K562 (cell line): ENCODE measurements around the gene USH2A. TPM values are rescaled to one million over a fixed set of nuclear protein-coding genes. Genes with fewer than 3 reads are reported as not detected.

Source experiments
- ELF2 ChIP-seq: fragments of 250-450 bp; sonication (Bioruptor Pico); IDR thresholded peaks from 2 replicates; pipeline ENCODE4 v1.5.0; 2021; ENCODE audit warnings: mild to moderate bottlenecking
- HMGN3 ChIP-seq: IDR thresholded peaks from 2 replicates; pipeline ENCODE4 v1.6.1; 2011; ENCODE audit warnings: borderline replicate concordance, low read depth, mild to moderate bottlenecking, mixed read lengths, low read length; ENCODE audit not compliant: insufficient read length; ENCODE audit errors: extremely low read depth
- NCOA2 ChIP-seq, 2 experiments: fragments of 450-650 bp; IDR thresholded peaks; 2 replicates each; pipeline ENCODE4 v1.6.1; 2018; ENCODE audit warnings: mild to moderate bottlenecking in 2 of 2, moderate library complexity in 1 of 2; ENCODE audit not compliant: partially characterized antibody in 2 of 2
- XRCC4 ChIP-seq: IDR thresholded peaks from one replicate; pipeline ENCODE4 v1.6.1; 2011; ENCODE audit not compliant: insufficient read depth, insufficient read length; ENCODE audit errors: extremely low read depth
- polyA plus RNA-seq, 8 experiments: library from polyadenylated mRNA; depleted of rRNA in 4 of 8; stranded (reverse) in 5 of 8; unstranded in 3 of 8; fragments of >200 nt; fragmentation: Nextera tagmentation in 2 of 8; fragmentation: Illumina TruSeq in 1 of 8; extraction: Ambion mirVana in 2 of 8; extraction: Trizol in 1 of 8; gene quantifications; 2 replicates each; pipeline versions ENCODE4 v1.2.1 to v1.2.3, GENCODE V29; 2011 to 2014; ENCODE audit warnings: inconsistent platforms in 1 of 8, missing spikeins in 1 of 8
- total RNA-seq, 7 experiments: library from RNA; depleted of rRNA in 6 of 7; stranded (reverse); fragments of >200 nt in 6 of 7; fragmentation: Illumina TruSeq in 2 of 7; extraction: Trizol in 2 of 7; gene quantifications; 2 replicates each; pipeline versions ENCODE4 v1.2.1 to v1.2.3, GENCODE V29; 2011 to 2021; ENCODE audit warnings: low replicate concordance in 1 of 7
- TF ChIP-seq, protein P1 (sequence below): fragments of 450-650 bp; formaldehyde crosslinking; IDR thresholded peaks from 2 replicates; pipeline ENCODE4 v1.4.0; 2020; ENCODE audit warnings: mild to moderate bottlenecking, moderate library complexity
- TF ChIP-seq, protein P2 (sequence below), 2 experiments: IDR thresholded peaks in 1 of 2; conservative IDR thresholded peaks in 1 of 2; 2 replicates each; pipeline ENCODE4 v1.6.1; 2016; ENCODE audit warnings: low read depth in 2 of 2, mild to moderate bottlenecking in 1 of 2, missing compliant biosample characterization in 1 of 2, missing genetic modification characterization in 1 of 2, moderate library complexity in 1 of 2
- TF ChIP-seq, protein P3 (sequence below): fragments of 450-650 bp; formaldehyde crosslinking; IDR thresholded peaks from 2 replicates; pipeline ENCODE4 v1.4.0; 2020; ENCODE audit warnings: mild to moderate bottlenecking

Gene USH2A
- total and polyA plus RNA-seq, 9 of the 15 experiments (the other 6 are each of a cell fraction or from before 2014, with no cell fraction given), result under 0.01 TPM; not detected in 7

DNA sequence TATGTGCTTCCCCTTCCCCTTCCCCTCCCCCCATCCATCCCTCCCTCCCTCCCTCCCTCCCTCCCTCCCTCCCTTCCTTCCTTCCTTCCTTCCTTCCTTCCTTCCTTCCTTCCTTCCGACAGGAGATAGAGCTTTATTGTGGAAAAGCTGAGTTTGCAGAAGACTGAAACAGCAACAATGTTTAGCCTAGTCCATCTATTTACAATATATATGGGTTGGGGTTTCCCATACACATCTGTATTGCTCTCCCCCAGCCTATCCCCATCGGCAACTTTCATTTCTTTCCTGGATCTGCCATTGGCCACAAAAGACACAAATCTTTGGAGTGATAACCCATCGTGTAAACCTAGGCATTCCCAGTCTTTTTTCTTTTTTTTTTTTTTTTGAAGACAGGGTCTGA, 222.3 kb downstream of the USH2A start (continued):
- TF ChIP-seq, protein P1, sequence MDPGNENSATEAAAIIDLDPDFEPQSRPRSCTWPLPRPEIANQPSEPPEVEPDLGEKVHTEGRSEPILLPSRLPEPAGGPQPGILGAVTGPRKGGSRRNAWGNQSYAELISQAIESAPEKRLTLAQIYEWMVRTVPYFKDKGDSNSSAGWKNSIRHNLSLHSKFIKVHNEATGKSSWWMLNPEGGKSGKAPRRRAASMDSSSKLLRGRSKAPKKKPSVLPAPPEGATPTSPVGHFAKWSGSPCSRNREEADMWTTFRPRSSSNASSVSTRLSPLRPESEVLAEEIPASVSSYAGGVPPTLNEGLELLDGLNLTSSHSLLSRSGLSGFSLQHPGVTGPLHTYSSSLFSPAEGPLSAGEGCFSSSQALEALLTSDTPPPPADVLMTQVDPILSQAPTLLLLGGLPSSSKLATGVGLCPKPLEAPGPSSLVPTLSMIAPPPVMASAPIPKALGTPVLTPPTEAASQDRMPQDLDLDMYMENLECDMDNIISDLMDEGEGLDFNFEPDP (CRISPR knock-in tag), result no peak
- no peak for TF ChIP-seq XRCC4
- TF ChIP-seq, protein P2, sequence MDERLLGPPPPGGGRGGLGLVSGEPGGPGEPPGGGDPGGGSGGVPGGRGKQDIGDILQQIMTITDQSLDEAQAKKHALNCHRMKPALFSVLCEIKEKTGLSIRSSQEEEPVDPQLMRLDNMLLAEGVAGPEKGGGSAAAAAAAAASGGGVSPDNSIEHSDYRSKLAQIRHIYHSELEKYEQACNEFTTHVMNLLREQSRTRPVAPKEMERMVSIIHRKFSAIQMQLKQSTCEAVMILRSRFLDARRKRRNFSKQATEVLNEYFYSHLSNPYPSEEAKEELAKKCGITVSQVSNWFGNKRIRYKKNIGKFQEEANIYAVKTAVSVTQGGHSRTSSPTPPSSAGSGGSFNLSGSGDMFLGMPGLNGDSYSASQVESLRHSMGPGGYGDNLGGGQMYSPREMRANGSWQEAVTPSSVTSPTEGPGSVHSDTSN (CRISPR knock-in tag; IDR thresholded peaks at IDR 0.05; ENCODE audit: low read depth), result no peak
- TF ChIP-seq, protein P2 (tag; conservative IDR thresholded peaks at IDR 0.05; ENCODE audit: low read depth), result no peak
- TF ChIP-seq ELF2 (CRISPR knock-in tag), result no peak
- TF ChIP-seq, protein P3, sequence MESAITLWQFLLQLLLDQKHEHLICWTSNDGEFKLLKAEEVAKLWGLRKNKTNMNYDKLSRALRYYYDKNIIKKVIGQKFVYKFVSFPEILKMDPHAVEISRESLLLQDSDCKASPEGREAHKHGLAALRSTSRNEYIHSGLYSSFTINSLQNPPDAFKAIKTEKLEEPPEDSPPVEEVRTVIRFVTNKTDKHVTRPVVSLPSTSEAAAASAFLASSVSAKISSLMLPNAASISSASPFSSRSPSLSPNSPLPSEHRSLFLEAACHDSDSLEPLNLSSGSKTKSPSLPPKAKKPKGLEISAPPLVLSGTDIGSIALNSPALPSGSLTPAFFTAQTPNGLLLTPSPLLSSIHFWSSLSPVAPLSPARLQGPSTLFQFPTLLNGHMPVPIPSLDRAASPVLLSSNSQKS (CRISPR knock-in tag), result no peak
- TF ChIP-seq NCOA2 (IDR thresholded peaks at IDR 0.05; ENCODE audit: partially characterized antibody in 2 of 2), result no peak
- TF ChIP-seq HMGN3, result no peak
